HepG2 (cell line): ENCODE measurements around the gene PDCD1LG2. TPM values are rescaled to one million over a fixed set of nuclear protein-coding genes. Genes with fewer than 3 reads are reported as not detected.
"Not testable (repeated sequence)": the region's sequence is repeated elsewhere in the genome, so short reads cannot be mapped to it uniquely, and the experiment has no call there.

Experiments
- ATAC-seq: fragments of 200-7000 bp; cut with Tn5 transposase; 3 replicates; pipeline ENCODE4 v1.9.1; 2020; ENCODE audit warnings: mild to moderate bottlenecking, moderate library complexity
- BruUV-seq: library from RNA; stranded (reverse); fragments of 400-500 nt; replicated peaks from 2 replicates; lab custom pipeline; 2021; lab: Mats Ljungman, UMichigan
- CTCF ChIA-PET: fragments of 300-600 bp; formaldehyde crosslinking; extraction: SDS; loops from one replicate; lab custom pipeline; 2021; ENCODE audit warnings: low total read pairs, inconsistent platforms, low intra/inter-chr PET ratio; lab: Yijun Ruan, JAX
- POLR2A ChIA-PET: fragments of 350-600 bp; sonication (Branson Sonifier 250); formaldehyde crosslinking; loops from one replicate; lab custom pipeline; 2020; ENCODE audit warnings: antibody characterized with exemption, inconsistent platforms; lab: Yijun Ruan, JAX
- DNase-seq: peaks from one replicate; pipeline ENCODE4 v3.0.0-alpha.2; 2015; ENCODE audit warnings: low spot score
- FAIRE-seq: peaks from 3 replicates; lab custom pipeline; 2011; peaks lifted over from hg19 to GRCh38; lab: Jason Lieb, UNC
- H2AFZ ChIP-seq: one replicate; pipeline ENCODE4 v1.6.1; 2011; ENCODE audit warnings: low read length, inconsistent platforms
- H3K27ac ChIP-seq: fragments of 300-600 bp; 3 replicates; pipeline ENCODE4 v1.8.0; 2011; ENCODE audit warnings: mixed run types, mild to moderate bottlenecking, mixed read lengths, low read length, inconsistent platforms; ENCODE audit not compliant: insufficient read depth; ENCODE audit errors: extremely low read length
- H3K27me3 ChIP-seq, 2 experiments: fragments of 200-600 bp in 1 of 2; 2 replicates in 1 of 2; 3 replicates in 1 of 2; pipeline versions ENCODE4 v1.6.0 to v1.8.0; 2011; ENCODE audit warnings: low read length in 2 of 2, mild to moderate bottlenecking in 2 of 2, moderate library complexity in 2 of 2, inconsistent platforms in 1 of 2; ENCODE audit not compliant: insufficient read depth in 2 of 2, control insufficient read depth in 1 of 2
- H3K36me3 ChIP-seq, 2 experiments: fragments of 200-600 bp in 1 of 2; replicated peaks in 1 of 2; 2 replicates in 1 of 2; 3 replicates in 1 of 2; pipeline versions ENCODE4 v1.5.1 to v1.8.0; 2011; ENCODE audit warnings: low read length in 2 of 2, inconsistent platforms in 1 of 2; ENCODE audit not compliant: insufficient read depth in 2 of 2, control insufficient read depth in 1 of 2
- H3K4me1 ChIP-seq: 2 replicates; pipeline ENCODE4 v1.5.1; 2012; ENCODE audit warnings: low read length, inconsistent platforms; ENCODE audit not compliant: insufficient read depth
- H3K4me2 ChIP-seq: 2 replicates; pipeline ENCODE4 v1.6.0; 2011; ENCODE audit warnings: low read depth, low read length, inconsistent platforms
- H3K4me3 ChIP-seq, 3 experiments: fragments of 200-600 bp in 1 of 3; sonication (generic), shearing (Covaris generic) in 1 of 3; replicated peaks in 1 of 3; 2 replicates each; pipeline ENCODE4 v1.5.1; 2011 to 2016; ENCODE audit warnings: low read length in 3 of 3, inconsistent platforms in 2 of 3, low read depth in 2 of 3, mild to moderate bottlenecking in 2 of 3, control low read depth in 1 of 3, mixed read lengths in 1 of 3; ENCODE audit not compliant: insufficient read depth in 1 of 3
- H3K79me2 ChIP-seq: one replicate; pipeline ENCODE4 v1.6.1; 2011; ENCODE audit warnings: low read length, inconsistent platforms; ENCODE audit not compliant: insufficient read depth
- H3K9ac ChIP-seq: 2 replicates; pipeline ENCODE4 v1.6.0; 2011; ENCODE audit warnings: mild to moderate bottlenecking, low read depth, low read length, inconsistent platforms; ENCODE audit not compliant: insufficient read depth
- H3K9me3 ChIP-seq: 2 replicates; pipeline ENCODE4 v1.5.1; 2012; ENCODE audit warnings: mild to moderate bottlenecking, low read length
- H4K20me1 ChIP-seq: 2 replicates; pipeline ENCODE4 v1.6.0; 2011; ENCODE audit warnings: inconsistent platforms, mild to moderate bottlenecking, low read length, moderate library complexity; ENCODE audit not compliant: insufficient read depth
- ARNTL ChIP-seq: sonication (generic); formaldehyde crosslinking; IDR thresholded peaks from 2 replicates; pipeline ENCODE4 v1.4.0; 2020; ENCODE audit warnings: mild to moderate bottlenecking, missing genetic modification reagents
- CAMTA2 ChIP-seq: sonication (generic); formaldehyde crosslinking; IDR thresholded peaks from 2 replicates; pipeline ENCODE4 v1.4.0; 2020; ENCODE audit warnings: mild to moderate bottlenecking, missing genetic modification reagents, borderline replicate concordance
- HDAC1 ChIP-seq: sonication (generic); formaldehyde crosslinking; IDR thresholded peaks from 2 replicates; pipeline ENCODE4 v1.5.1; 2020; ENCODE audit warnings: mild to moderate bottlenecking, missing genetic modification reagents
- NONO ChIP-seq, 2 experiments: fragments of 450-650 bp in 1 of 2; sonication (generic) in 1 of 2; formaldehyde crosslinking in 1 of 2; IDR thresholded peaks in 1 of 2; conservative IDR thresholded peaks in 1 of 2; 2 replicates each; pipeline versions ENCODE4 v1.6.1 to v1.8.0; 2017 to 2022; ENCODE audit warnings: mild to moderate bottlenecking in 1 of 2, missing genetic modification reagents in 1 of 2, moderate library complexity in 1 of 2
- NR2C2 ChIP-seq: sonication (generic); formaldehyde crosslinking; IDR thresholded peaks from 2 replicates; pipeline ENCODE4 v1.4.0; 2020; ENCODE audit warnings: missing genetic modification reagents, mild to moderate bottlenecking, moderate library complexity, borderline replicate concordance
- SALL1 ChIP-seq: sonication (generic); formaldehyde crosslinking; IDR thresholded peaks from 2 replicates; pipeline ENCODE4 v1.8.0; 2022; ENCODE audit warnings: mild to moderate bottlenecking, missing genetic modification reagents
- SP140L ChIP-seq: sonication (generic); formaldehyde crosslinking; IDR thresholded peaks from 2 replicates; pipeline ENCODE4 v1.4.0; 2020; ENCODE audit warnings: missing genetic modification reagents, borderline replicate concordance
- TCF7L2 ChIP-seq: IDR thresholded peaks from 2 replicates; pipeline ENCODE4 v1.6.1; 2011; ENCODE audit warnings: mild to moderate bottlenecking, low read depth, low read length, moderate library complexity
- TGIF2 ChIP-seq: IDR thresholded peaks from 2 replicates; pipeline ENCODE4 v1.6.1; 2016; ENCODE audit warnings: control low read depth, missing compliant biosample characterization
- ZBTB3 ChIP-seq: sonication (generic); formaldehyde crosslinking; IDR thresholded peaks from 2 replicates; pipeline ENCODE4 v1.4.0; 2020; ENCODE audit warnings: low read depth, mild to moderate bottlenecking, moderate library complexity, missing genetic modification reagents, borderline replicate concordance
- ZEB1 ChIP-seq: IDR thresholded peaks from 2 replicates; pipeline ENCODE4 v1.6.1; 2012; ENCODE audit warnings: mild to moderate bottlenecking, low read depth, inconsistent platforms; ENCODE audit not compliant: insufficient replicate concordance
- ZNF44 ChIP-seq: sonication (generic); formaldehyde crosslinking; IDR thresholded peaks from 2 replicates; pipeline ENCODE4 v1.5.1; 2020; ENCODE audit warnings: mild to moderate bottlenecking, missing genetic modification reagents
- ZNF672 ChIP-seq: sonication (generic); formaldehyde crosslinking; IDR thresholded peaks from 2 replicates; pipeline ENCODE4 v1.8.1; 2022; ENCODE audit warnings: missing genetic modification reagents
- WGBS: methylation state at CpG from one replicate; pipeline ENCODE4 v1.1.6; 2017; ENCODE audit warnings: low lambda C conversion rate; 5-methylcytosine and 5-hydroxymethylcytosine counted together
- in situ Hi-C: cut with HindIII; loops from 2 replicates; pipeline ENCODE4 v1.10.0; 2017; ENCODE audit warnings: low pct_unique_long_range_greater_than_20kb; ENCODE audit not compliant: extremely low pct_ligation_motif_present
- intact Hi-C: fragments of 100-400 bp; cut with micrococcal nuclease; formaldehyde crosslinking; loops from one replicate; pipeline ENCODE4 v1.10.0; 2022; ENCODE audit not compliant: unreplicated experiment
- polyA plus RNA-seq, 8 experiments: library from polyadenylated mRNA; depleted of rRNA in 3 of 8; stranded (reverse) in 7 of 8; unstranded in 1 of 8; fragments of >200 nt; fragmentation: Illumina TruSeq in 4 of 8; extraction: Trizol in 4 of 8; gene quantifications; 2 replicates each; pipeline versions ENCODE4 v1.2.1 to v1.2.3, GENCODE V29; 2011 to 2016; ENCODE audit warnings: low read depth in 4 of 8, missing spikeins in 1 of 8, mixed read lengths in 1 of 8; ENCODE audit not compliant: insufficient read depth in 1 of 8
- total RNA-seq, 5 experiments: library from RNA; depleted of rRNA; stranded (reverse); fragments of >200 nt; fragmentation: Illumina TruSeq; extraction: Trizol; gene quantifications; 2 replicates each; pipeline ENCODE4 v1.2.3, GENCODE V29; 2016; ENCODE audit warnings: low read depth in 1 of 5
- TF ChIP-seq, protein P1 (sequence below), 2 experiments: sonication (generic) in 1 of 2; formaldehyde crosslinking in 1 of 2; IDR thresholded peaks; 2 replicates each; pipeline versions ENCODE4 v1.4.0 to v1.6.1; 2018 to 2020; ENCODE audit warnings: missing genetic modification reagents in 2 of 2, borderline replicate concordance in 1 of 2, low read depth in 1 of 2, mild to moderate bottlenecking in 1 of 2, missing biosample characterization in 1 of 2

The PDCD1LG2 gene
- total and polyA plus RNA-seq, 2 of the 13 experiments (the other 11 are each of a cell fraction or from before 2014, with no cell fraction given), result not detected

DNA sequence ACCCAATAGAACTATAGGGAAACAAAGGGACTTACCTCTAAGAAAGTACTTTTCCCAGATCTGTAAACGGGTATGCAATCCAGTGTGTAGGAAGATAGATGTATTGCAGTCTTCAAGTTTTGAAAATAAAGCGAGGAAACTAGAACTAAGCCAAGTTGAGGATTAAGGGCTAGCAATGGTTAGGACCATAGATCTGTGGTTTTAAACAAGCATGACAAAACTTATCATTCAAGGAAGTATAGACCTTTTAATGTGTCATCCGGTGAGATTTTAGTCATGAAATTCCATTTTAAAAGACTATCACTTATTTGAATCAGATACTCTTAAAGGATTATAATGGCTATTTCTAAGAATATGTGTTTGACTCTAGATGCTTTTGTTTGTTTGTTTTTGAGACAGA is 39.5 kb upstream of the PDCD1LG2 start:
- Histone ChIP-seq H3K36me3 (no peaks in the 10 kb centered on the region), H3K4me2 (no peak overlapping the region), H3K9ac (no peak overlapping the region), H3K9me3 (no peaks in the 10 kb centered on the region), H3K4me1 (no peaks in the 10 kb centered on the region), H3K4me3 (no peak overlapping the region), H3K27ac (no peak overlapping the region), H2AFZ (no peak overlapping the region), H3K79me2 (no peaks in the 10 kb centered on the region), H4K20me1 (no peaks in the 10 kb centered on the region), H3K27me3 (0 out of 5 replicates have a peak, but pooled peaks cover 0 to 3% of the 10 kb centered on the region in 2 experiments)
- ChIA-PET POLR2A (no interaction called here), CTCF (no interaction called here)
- FAIRE-seq, result no peak
- ATAC-seq, result no peak
- TF ChIP-seq ZNF44 (CRISPR knock-in tag) (no peak), TCF7L2 (no peak), TGIF2 (CRISPR knock-in tag) (no peak), ZNF672 (no peak), NR2C2 (CRISPR knock-in tag) (no peak), HDAC1 (CRISPR knock-in tag) (no peak), ZBTB3 (CRISPR knock-in tag) (no peak), SP140L (CRISPR knock-in tag) (no peak), ZEB1 (no peak), SALL1 (CRISPR knock-in tag) (no peak), NONO (IDR thresholded peaks at IDR 0.05) (no peak), NONO (CRISPR knock-in tag; conservative IDR thresholded peaks at IDR 0.05) (no peak), ARNTL (CRISPR knock-in tag) (no peak), CAMTA2 (no peak)
- TF ChIP-seq, protein P1, sequence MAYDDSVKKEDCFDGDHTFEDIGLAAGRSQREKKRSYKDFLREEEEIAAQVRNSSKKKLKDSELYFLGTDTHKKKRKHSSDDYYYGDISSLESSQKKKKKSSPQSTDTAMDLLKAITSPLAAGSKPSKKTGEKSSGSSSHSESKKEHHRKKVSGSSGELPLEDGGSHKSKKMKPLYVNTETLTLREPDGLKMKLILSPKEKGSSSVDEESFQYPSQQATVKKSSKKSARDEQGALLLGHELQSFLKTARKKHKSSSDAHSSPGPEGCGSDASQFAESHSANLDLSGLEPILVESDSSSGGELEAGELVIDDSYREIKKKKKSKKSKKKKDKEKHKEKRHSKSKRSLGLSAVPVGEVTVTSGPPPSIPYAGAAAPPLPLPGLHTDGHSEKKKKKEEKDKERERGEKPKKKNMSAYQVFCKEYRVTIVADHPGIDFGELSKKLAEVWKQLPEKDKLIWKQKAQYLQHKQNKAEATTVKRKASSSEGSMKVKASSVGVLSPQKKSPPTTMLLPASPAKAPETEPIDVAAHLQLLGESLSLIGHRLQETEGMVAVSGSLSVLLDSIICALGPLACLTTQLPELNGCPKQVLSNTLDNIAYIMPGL (CRISPR knock-in tag; IDR thresholded peaks at IDR 0.05; ENCODE audit: borderline replicate concordance in 1 of 2, low read depth in 1 of 2), result no peak
- 31% methylated on average over 3 of the region's 3 CpGs for WGBS
- intact Hi-C loops, result no loop called here
- BruUV-seq, result no TSS peak
- in situ Hi-C loops, result no loop called here
- DNase-seq, result no peak

DNA sequence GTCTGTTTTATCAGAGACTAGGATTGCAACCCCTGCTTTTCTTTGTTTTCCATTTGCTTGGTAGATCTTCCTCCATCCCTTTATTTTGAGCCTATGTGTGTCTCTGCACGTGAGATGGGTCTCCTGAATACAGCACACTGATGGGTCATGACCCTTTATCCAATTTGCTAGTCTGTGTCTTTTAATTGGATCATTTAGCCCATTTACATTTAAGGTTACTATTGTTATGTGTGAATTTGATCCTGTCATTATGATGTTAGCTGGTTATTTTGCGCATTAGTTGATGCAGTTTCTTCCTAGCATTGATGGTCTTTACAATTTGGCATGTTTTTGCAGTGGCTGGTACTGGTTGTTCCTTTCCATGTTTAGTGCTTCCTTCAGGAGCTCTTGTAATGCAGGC is 34.7 kb upstream of the PDCD1LG2 start:
- H2AFZ ChIP-seq, H3K9ac ChIP-seq, intact Hi-C loops, H3K36me3 ChIP-seq, H3K27me3 ChIP-seq, POLR2A ChIA-PET, DNase-seq, FAIRE-seq, in situ Hi-C loops, H3K4me2 ChIP-seq, H3K79me2 ChIP-seq, H3K27ac ChIP-seq, H4K20me1 ChIP-seq, BruUV-seq, CTCF ChIA-PET, H3K4me1 ChIP-seq, H3K9me3 ChIP-seq, H3K4me3 ChIP-seq, ATAC-seq: not testable (repeated sequence)
- WGBS, result 19% methylated on average over 2 of the region's 2 CpGs
